ENCODE measurements around the gene CPB2. TPM values are rescaled to one million over a fixed set of nuclear protein-coding genes. Genes with fewer than 3 reads are reported as not detected.
A peak's percentile ranks its signal among the peaks of the same experiment; 100 is the strongest.

CPB2 gene
- total RNA-seq, 2 donors from 2014 or later: 1.8 TPM; not detected in 1

DNA sequence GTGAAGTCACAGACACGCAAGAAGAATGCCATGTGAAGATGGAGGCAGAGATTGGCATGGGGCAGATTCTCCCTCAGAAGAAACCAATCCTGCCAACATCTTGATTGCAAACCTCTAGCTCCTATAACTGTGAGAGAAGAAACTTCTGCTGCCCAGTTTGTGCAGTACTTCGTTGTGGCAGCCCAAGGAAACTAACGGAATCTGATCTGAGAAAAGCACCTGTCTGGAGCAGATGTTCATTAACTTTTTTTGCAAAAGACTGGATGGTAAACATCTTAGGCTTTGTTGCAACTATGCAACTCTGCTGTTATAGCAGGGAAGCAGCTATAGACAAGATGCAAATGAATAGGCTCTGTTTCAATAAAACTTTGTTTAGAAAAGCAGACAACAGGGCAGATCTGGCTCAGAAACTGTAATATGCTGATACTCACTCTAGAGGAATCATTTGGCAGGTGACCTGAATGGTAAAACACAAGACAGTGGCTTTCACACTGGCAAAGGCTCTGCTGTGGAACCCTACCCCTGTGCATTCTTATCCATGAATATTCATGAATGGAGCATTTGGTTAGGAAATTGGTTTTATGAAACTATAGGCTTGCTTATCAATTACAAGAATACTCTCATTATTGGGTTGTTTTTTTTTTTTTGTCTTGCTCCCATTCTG is 25.3 kb upstream of the CPB2 start:
- peaks cover 23% of the 10 kb centered on the region for H3K4me1 ChIP-seq
- no peak overlapping the region for H3K4me3 ChIP-seq
- TF ChIP-seq, protein P1, sequence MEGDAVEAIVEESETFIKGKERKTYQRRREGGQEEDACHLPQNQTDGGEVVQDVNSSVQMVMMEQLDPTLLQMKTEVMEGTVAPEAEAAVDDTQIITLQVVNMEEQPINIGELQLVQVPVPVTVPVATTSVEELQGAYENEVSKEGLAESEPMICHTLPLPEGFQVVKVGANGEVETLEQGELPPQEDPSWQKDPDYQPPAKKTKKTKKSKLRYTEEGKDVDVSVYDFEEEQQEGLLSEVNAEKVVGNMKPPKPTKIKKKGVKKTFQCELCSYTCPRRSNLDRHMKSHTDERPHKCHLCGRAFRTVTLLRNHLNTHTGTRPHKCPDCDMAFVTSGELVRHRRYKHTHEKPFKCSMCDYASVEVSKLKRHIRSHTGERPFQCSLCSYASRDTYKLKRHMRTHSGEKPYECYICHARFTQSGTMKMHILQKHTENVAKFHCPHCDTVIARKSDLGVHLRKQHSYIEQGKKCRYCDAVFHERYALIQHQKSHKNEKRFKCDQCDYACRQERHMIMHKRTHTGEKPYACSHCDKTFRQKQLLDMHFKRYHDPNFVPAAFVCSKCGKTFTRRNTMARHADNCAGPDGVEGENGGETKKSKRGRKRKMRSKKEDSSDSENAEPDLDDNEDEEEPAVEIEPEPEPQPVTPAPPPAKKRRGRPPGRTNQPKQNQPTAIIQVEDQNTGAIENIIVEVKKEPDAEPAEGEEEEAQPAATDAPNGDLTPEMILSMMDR (IDR thresholded peaks at IDR 0.05): no peak
- TF ChIP-seq POLR2A (IDR thresholded peaks at IDR 0.05): no peak
- ATAC-seq (peak; percentile 54), DNase-seq (peak in 2 of 4 donors; percentile 40 to 47)
- intact Hi-C loops (cut with DNase I): loop anchor here (10.0 kb wide), 1 partner anchor 75 kb away; the partner anchor contains the start of gene ZC3H13
- H3K27ac ChIP-seq: peak overlapping the region in 1 of 4 donors; percentile 13
- WGBS, 2 donors: 46 to 58% methylated on average over 3 of the region's 3 CpGs
- no peaks in the 10 kb centered on the region for H3K36me3 ChIP-seq (replicated peaks in 1 of 2; ENCODE audit: insufficient read depth in 1 of 2, low read depth in 2 of 2)
- no peaks in the 10 kb centered on the region for H3K27me3 ChIP-seq
- no peaks in the 10 kb centered on the region for H3K9me3 ChIP-seq

DNA sequence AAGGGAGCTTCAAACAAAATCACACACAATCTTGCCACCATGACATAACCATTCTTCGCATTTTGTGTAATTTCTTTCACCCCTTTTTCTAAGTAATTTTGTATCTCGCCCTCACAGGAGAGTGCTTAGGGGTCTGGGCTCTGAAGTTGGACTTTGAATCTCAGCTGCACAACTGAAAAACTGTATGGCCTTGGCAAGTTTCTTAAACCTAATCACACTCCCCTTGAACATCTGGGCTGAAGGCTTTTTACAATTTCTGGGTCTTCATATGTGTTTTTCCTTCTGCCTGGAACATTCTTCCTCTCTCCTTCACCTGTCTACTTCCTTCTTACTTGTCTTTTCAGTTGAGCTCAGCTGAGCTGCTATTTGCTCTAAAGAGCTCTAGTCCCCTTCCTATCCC is 24.3 kb upstream of the CPB2 start:
- Histone ChIP-seq H3K27me3 (no peaks in the 10 kb centered on the region), H3K9me3 (no peaks in the 10 kb centered on the region), H3K4me1 (peaks cover 14% of the 10 kb centered on the region), H3K36me3 (replicated peaks in 1 of 2; ENCODE audit: insufficient read depth in 1 of 2, low read depth in 2 of 2) (no peaks in the 10 kb centered on the region), H3K4me3 (no peak overlapping the region), H3K27ac (no peak overlapping the region)
- WGBS, 2 donors: 94 to 97% methylated on average over 2 of the region's 2 CpGs
- TF ChIP-seq POLR2A (IDR thresholded peaks at IDR 0.05): no peak
- TF ChIP-seq, protein P1 (IDR thresholded peaks at IDR 0.05): no peak
- DNase-seq (no peak), ATAC-seq (no peak)
- intact Hi-C loops (cut with DNase I): loop anchor here (10.0 kb wide), 1 partner anchor 74 kb away; the partner anchor contains the start of gene ZC3H13

DNA sequence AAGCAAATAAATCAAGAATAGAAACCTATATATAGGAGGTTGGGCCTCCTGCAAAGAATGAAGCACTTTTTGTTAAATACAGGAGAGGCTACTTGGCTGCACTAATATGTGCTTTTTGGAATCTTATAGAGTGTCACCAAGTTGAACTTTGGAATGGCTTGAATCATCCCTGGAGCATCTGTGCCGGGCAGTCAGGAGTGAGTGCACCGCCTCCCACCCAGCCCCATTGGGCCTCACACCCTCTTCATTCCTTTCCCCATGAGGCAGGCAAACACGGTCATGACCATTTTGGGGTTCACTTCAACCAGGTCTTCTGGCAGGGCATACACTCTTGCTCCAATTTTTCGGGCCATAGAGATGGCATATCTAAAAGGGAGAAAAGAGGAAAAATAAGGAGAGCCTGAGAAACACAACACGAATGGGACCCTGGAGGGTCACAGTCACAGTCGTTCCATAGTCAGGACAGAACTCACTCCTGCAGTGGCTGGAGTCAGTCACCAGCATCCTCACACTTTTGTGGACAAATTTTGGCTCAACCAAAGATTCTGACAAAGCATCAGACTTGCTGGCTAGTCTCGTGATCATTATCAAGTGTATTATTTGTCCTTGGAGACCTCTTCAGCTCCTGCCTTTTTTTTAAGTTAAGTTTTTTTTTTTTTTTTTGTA is 22.7 kb upstream of the CPB2 start:
- peaks cover 13% of the 10 kb centered on the region for H3K4me1 ChIP-seq
- ATAC-seq (no peak), DNase-seq (no peak)
- TF ChIP-seq, protein P1 (IDR thresholded peaks at IDR 0.05): no peak
- no peak for TF ChIP-seq POLR2A (IDR thresholded peaks at IDR 0.05)
- H3K4me3 ChIP-seq: no peak overlapping the region
- H3K9me3 ChIP-seq: no peaks in the 10 kb centered on the region
- H3K27me3 ChIP-seq: no peaks in the 10 kb centered on the region
- intact Hi-C loops (cut with DNase I): loop anchor here (10.0 kb wide), 1 partner anchor 73 kb away; the partner anchor contains the start of gene ZC3H13
- no peak overlapping the region for H3K27ac ChIP-seq
- no peaks in the 10 kb centered on the region for H3K36me3 ChIP-seq (replicated peaks in 1 of 2; ENCODE audit: insufficient read depth in 1 of 2, low read depth in 2 of 2)
- 78 to 82% methylated on average over 7 of the region's 7 CpGs for WGBS, 2 donors

DNA sequence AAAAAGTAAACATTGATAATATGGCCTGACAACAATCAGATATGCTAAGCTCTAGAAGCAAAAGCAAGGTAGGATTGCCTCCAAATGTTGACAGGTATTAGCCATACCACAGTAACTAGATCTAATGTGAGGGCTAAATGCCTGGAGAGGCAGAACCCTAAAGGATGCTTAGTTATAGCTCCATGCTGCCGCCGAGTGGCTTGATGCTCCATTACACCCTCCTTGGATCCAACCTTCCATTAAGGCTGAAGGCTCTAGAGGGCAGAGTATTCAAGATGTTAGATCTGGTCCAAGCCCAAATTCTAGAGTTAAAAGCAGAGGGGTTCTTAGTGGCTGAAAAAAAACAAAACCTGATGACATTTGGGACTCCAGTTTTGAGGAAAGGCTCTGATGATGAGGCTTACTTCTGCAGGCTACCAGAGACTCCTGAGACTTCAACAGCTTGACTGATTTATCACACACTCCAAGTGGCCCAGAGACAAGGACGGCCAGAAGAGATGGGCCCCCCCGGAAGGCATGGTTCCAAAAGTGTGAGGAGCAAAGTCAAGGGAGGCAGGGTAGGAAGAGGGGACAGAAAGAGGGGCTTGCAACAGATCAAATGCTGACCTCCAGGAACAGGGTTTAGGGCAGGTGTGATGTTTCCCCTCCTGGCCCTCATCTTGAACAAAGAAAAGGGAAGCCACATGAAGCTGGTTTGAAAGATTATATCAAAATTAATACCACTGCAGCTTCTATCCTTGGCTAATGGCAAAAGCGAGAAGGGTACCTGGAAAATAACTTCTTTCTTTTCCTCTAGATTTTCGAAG is 21.9 kb upstream of the CPB2 start:
- H3K4me3 ChIP-seq: no peak overlapping the region
- peak; percentile 71 to 88 (median 80) for DNase-seq
- H3K9me3 ChIP-seq: no peaks in the 10 kb centered on the region
- no peaks in the 10 kb centered on the region for H3K27me3 ChIP-seq
- H3K36me3 ChIP-seq (replicated peaks in 1 of 2; ENCODE audit: insufficient read depth in 1 of 2, low read depth in 2 of 2): no peaks in the 10 kb centered on the region
- intact Hi-C loops (cut with DNase I): loop anchor here (10.0 kb wide), 1 partner anchor 72 kb away; the partner anchor contains the start of gene ZC3H13
- H3K4me1 ChIP-seq: peaks cover 13% of the 10 kb centered on the region
- TF ChIP-seq, protein P1 (IDR thresholded peaks at IDR 0.05): peak; percentile 60 to 90 (median 78)
- no peak for TF ChIP-seq POLR2A (IDR thresholded peaks at IDR 0.05)
- no peak overlapping the region for H3K27ac ChIP-seq
- peak; percentile 90 for ATAC-seq
- WGBS, 2 donors: 42 to 45% methylated on average over 6 of the region's 6 CpGs
